GM19023 (cell line): ENCODE measurements around the gene SETBP1.

Source experiments
- ATAC-seq: cut with Tn5 transposase; IDR thresholded peaks from one replicate; pipeline ENCODE4 v1.9.1; 2021; ENCODE audit warnings: mild to moderate bottlenecking, moderate library complexity; ENCODE audit not compliant: unreplicated experiment

The SETBP1 gene

DNA sequence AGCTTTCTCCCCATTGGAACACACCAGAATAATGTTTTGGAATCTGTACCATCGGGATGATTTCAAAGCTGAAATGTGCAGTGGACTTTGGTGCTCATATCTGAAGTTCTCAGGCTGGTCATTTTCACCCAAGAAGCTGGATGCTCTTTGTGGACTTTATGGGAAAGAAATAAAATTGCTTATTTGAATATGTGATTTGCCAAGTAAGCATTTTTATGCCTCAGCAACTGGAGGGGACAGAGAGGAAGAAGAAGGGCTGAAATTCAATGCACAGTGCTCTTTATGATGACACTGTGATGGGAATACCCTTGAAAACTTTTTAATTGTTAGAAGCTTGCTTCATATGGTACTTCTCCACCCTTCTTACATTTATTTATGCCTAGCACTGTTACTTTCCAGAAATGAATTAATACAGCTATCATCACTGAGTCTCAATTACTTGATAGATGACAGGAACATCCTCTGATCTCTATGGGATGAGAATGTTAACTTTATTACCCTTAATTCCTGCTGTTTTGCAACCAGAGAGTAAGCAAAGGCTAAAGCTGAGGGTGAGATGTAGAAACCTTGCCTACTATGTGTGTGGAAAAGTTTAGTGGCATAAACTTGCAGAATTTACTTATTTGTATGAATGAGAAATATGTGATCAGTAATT, 23.6 kb downstream of the SETBP1 start:
- no peak for ATAC-seq

DNA sequence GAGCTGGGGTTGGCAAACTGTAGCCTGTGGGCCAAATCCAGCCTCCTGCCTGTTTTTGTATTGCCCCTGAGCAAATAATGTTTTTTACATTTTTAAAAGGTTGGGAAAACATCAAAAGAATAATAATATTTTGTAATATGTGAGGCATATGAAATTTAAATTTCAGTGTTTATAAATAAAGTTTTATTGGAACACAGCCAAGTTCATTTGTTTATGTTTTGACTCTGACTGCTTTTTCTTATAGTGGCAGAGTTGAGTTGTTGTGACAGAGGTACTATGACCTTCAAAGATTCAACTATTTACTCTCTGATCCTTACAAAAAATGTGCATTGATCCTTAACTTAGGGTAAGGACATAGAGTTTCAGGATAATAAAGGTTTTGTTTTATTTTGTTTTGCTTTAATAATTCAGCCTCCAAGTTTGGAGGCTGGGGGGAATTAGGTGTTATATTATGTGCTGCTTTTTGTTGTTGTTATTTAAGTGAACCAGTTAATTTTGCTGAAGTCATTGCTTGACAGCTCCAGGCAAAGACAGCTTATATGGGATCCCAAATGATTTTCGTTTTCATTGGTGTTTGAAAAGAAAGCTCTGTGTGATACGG, 24.5 kb downstream of the SETBP1 start:
- no peak for ATAC-seq

DNA sequence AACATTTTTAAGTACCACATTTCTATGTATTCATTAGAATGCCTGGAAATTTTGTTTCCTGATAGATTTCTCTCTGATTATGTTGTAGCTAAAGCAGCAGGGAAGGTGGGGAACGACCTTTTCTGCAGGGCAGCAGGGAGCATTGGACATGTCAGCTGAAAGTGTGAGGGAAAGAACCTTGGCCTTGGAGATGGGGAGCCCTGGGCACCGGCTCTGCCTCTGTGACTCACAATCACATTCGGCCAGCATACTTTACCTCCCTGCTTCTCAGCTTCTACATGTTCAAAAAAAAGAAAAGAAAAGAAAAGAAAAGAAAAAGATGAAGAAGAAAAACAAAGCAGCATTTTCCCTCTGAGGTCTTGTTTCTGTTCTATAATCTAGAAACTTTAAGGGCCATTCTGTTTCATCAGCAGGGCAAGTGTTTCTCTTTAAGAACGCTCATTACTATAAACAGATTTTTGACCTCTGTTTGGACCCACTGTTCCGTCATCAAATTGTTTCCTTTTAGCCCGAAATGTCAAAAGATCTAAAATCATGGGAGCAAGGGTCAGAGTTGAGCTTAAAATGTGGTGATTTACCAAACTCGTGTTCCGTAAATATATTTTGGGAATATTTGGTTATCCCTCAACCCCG, 27.9 kb downstream of the SETBP1 start:
- no peak for ATAC-seq

DNA sequence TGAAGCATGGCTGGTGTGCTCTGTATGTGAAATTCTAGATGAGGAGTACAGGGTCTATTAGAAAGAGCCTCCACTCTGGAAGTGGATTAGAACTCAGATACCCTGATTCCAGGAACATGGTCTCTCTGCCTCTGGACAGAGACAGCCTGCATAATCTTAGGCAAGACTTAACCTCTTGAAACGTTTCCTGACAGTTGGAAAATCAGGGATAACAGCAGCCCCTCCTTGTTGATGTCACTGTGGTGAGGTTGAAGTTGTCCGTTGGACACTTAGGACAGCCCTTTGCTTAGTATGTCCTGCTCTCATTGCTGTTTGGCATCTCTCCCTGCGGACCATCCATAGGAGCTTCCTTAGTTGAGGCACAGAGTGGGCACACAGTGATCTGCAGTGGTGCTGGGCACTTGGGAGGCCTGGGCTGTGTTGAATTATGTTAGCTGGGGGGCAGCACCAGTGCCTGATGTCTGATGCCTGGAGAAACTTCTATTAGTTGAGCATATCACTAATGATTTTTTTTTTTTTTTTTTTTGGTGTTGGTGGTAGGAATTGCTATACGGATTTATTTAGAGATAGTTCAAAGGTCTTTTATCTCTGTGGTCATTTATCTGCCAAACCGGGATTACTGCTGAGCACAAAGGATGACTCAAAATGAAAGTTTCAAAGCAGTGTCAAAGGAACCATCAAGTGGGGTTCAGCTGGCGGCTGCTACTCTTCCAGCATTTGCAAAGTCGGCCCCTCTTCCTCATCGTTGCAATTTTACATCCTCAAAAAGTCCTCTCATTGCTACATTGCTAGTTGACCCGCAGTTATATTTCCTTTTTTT, 28.8 kb downstream of the SETBP1 start:
- ATAC-seq = peak; percentile 91

DNA sequence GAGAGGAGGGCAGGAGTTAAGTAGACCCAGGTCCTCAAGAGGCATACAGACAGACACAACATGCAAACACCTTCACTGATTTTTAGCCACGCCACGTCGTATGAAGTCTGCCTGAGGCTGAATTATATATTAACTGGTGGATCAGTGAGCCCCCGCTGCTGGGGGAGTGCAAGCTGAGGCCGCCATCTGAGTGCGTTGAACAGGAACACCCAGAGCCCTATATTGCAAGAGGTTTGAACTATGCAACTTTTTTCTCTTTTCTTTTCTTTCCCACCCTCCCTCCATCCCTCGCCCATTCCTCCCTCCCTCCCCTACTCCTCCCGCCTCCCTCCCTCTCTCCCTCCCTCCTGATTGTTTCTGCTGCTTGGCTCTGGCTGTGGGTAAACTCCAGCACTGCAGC, 30.2 kb downstream of the SETBP1 start:
- ATAC-seq = no peak

DNA sequence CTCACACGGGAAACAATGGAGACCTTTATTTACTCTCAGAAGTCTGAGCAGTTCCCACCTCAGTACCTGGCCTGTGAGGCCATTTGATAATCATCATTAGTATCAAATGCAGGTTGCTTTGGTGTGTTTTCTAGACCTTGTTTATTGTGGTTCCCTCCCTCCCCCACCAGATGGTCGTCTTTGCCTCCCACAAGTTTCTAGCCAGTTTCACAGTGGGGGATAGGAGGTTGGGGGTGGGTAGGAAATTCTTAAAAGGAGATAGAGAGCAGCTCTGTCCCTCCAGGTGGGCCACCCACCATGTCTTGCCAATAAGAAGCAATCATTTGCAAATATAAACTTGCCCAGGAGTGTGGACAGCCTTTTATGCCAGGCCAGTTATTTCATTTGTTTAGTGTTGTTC, 31.3 kb downstream of the SETBP1 start:
- ATAC-seq = no peak

DNA sequence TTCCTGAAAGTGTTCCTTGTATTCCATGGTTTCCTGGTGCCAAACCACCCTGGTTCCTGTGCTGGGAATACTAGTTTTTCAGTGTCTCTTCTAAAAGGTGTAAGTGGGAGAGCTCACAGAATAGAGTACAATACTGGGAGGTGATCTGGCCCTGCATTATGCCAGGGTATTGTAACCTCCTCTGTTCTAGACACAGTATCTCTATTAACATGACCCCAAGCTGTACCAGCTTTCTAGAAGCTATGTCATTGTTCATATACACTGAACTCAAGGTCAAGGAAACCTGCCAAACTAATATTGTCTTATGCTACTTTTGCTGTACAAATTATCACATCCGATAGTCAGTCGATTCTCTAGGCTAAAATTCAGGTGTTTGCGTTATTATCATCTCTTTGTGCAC, 32.7 kb downstream of the SETBP1 start:
- ATAC-seq = no peak

DNA sequence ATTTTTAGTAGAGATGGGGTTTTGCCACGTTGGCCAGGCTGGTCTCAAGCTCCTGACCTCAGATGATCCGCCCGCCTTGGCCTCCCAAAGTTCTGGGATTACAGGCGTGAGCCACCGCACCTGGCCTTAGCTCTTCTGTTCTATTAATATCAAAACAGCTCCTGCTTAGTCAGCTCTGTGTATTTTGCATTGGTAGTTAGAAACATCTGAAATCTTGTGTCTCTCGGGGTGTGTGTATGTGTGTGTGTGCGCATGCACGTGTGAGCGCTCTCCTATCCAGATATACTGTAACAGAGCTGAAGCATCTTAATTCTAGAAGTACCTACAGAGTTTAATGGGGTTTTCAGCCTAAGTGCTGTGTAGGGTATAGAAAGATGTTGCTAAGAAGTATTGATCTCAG, 33.7 kb downstream of the SETBP1 start:
- no peak for ATAC-seq

DNA sequence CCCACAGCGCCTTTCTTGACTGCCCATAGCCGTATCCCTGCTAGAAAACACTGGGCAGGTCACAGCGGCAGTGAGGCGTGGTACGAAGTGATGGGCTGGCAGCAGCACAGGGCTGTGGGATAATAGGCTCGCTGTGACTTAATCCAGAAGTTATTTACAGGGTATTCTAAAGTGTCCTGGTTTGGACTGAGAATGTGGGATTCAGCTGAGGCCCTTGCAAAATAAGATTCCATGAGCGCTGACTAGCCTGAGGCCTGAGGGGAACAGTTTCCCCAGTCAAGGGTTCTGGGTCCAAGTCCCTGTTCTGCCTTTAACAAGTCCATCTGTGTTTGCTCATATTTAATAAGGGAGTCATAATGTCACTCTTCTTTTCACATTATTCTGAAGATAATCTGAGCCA, 34.6 kb downstream of the SETBP1 start:
- no peak for ATAC-seq

DNA sequence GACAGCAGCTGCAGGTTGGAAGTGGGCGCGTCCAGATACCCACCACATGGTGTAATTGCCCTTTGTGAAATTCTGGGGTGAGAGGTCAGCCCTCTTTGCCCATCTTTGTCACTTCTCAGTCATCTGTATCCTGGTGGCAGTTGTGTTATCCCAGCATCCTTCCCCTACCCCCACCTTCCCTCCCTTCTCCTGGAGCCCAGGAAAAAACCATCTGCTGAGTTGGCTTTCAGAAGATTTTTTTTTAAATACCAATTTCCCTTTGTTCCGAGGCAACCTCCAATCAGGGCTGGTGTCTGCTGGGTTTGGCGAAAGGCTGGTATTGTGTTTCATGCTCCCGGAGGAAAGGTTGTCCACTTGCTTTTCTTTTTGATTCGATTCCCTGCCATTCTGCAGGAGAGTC, 35.2 kb downstream of the SETBP1 start:
- ATAC-seq = no peak

DNA sequence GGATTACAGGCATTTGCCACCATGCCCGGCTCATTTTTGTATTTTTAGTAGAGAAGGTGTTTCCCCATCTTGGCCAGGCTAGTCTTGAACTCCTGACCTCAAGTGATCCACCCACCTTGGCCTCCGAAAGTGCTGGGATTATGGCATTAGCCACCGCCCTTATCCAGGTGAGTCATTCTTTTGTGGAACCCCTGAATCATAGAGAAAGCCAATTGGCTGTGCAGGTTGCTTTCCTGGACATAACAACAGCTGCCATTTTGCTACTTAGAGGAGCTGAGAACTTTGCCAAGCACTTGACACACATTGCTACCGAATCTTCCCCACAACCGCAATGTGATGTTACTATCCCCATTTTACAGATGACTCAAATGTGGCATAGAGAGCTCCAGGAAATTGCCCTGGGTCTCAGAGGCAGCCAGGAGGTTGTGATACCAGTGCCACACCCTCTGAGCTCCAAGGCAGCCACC, 36.0 kb downstream of the SETBP1 start:
- ATAC-seq = no peak

DNA sequence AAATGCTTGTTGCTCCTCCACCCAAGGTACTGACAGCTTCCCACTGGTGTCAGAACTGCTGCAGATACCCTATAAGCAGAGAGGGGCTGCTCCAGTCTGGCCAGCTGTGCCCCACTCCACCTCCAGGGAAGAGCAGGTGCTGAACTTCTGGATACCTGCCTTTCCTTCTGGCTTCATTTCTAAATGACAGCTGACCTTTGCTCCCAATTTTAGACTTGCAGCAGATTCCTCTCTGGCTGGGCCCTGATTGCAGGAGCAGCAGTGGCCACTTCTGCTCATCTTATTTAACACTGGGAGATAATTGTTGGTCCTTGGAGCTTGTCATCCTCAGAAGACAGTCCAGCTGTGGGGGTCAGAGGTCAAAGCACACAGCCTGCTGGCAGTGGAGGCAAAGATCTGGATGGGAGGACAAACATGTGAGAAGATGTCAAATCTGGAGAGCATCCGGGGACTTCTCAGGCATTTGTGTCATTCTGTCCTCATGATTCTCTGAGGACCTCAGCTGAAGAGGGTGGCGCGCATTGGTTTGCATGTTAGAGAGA, 38.9 kb downstream of the SETBP1 start:
- no peak for ATAC-seq

DNA sequence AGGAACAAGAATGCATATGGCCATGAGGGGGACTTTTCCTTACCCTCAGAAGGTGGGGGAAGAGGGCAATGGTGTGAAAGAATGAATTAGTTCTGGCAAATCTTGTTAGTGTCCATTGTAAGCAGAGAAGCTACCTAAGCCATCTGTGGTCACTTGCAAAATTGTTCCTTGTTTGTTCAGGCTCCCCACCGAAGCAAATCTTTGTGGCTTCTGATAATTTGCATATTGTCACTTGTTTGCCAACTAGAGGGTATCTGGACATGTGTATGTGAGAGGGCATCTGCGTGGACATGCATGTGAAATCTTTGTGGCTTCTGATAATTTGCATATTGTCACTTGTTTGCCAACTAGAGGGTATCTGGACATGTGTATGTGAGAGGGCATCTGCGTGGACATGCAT, 41.1 kb downstream of the SETBP1 start:
- peak; percentile 41 for ATAC-seq

DNA sequence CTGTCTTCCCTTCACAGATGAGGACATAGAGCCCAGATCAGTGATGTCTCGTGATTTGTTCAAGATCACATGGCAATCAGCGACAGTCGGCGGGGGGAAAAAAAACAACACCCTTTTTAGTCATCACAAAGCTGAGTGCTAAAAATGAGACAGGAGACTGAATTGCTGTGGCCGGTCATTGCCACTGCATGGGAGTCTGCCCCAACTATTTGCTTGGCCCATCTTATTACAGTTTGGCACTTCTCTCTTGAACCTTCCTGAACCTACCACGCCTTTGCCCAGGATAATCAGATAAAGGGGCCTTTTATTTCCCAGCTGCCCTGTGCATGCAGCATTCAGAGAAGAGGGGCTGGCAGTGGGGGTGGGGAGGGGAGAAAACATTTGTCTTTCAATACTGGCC, 42.7 kb downstream of the SETBP1 start:
- ATAC-seq = peak; percentile 28

DNA sequence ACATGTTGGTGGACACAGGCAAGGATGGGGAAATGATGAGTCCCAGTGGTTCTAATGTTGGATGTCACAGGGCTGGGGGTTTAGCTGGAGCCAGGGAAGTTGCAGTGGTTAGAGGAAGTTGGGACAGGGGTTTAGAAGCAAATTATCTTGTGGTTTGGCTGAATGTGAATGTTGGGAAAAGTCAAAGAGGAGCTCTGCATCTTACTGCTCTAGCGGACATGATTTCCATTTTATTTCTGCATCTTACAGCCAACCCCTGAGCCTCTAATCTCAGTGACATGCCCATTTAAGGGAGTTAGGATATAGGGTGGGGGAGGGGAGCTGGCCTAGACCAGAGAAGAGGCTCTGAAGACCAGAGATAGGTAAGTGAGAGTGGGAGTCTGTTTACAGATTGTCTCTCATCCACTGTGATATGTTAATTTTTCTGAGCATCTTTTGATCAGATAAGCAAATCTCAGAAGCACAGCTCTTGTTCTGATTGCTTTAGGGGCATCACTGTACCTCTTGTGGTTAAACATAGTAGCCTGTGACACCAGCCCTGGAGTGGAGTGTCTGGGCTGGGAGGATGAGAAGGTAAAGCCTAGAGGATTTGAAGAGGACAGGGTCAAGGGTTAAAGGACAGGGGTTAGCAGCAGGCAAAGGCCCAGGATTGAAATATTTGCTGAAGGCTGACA, 43.6 kb downstream of the SETBP1 start:
- ATAC-seq = no peak

DNA sequence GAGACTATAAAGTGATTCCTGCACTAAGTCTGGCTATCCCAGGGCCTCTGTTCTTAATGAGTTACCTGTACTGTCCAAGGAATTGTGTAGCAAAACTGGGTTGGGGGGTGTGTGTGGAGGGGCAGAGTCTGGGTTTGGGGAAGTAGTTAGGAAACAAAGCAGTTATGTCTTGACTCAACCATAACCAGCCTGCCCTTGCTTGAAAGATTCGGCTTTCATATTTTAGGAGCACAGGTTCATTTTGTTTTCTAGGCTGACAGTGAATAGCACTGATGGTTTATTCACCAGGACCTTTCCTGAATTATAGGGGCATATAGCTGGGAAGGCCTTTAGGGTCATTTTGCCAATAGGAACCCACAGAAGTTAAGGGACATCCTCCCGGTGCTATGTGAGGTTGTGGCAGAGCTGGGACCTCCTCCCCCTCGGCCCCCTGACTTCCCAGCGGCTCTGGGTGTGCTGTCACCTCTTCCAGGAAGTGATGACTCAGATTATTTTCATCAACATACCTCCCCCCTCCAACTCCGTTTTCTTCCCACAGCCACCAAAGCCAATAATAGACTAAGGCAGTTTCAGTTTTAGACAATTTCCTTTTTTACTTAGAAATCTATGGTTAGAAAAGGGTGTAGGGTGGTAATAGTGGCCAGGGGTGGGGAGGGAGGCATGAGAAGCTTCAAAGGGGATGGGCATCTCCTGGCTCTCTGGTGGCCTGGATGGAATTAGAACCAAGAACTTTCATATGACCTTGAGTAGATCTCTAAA, 44.8 kb downstream of the SETBP1 start:
- peak; percentile 44 for ATAC-seq

DNA sequence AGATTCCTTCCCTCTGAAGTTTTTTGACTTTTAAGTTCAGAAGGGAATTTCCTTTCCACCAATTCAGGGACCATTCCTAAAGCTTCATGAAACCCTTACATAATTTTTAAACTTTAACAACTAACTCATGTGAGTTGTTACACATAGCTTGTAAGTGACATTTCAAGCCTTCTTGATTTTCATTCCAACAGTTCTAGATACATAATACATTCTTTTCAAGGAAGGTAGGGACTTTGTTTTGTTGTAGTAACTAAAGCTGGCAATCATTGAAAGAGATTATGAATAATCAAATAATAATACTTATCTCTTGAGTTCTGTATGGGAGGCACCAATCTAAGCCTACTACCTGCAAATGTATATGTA, 45.4 kb downstream of the SETBP1 start:
- ATAC-seq = no peak

DNA sequence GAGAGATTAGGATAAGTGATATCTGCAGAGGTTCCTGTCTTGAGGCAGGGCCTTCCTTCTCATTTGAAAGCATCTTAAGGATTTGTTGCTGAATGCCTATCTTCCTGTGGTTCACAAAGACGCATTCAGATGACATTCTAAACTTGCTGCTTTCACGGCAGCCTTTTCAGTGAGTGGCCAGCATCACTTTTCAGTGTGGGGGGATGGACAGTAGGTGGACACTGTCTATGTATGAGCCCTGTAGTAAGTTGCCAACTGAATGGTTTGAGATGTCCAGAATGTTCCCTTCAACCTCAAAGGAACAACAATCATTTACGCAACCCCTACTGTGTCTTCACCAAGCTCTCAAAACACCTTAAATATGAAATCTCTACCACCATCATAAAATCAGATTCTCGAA, 46.6 kb downstream of the SETBP1 start:
- no peak for ATAC-seq

DNA sequence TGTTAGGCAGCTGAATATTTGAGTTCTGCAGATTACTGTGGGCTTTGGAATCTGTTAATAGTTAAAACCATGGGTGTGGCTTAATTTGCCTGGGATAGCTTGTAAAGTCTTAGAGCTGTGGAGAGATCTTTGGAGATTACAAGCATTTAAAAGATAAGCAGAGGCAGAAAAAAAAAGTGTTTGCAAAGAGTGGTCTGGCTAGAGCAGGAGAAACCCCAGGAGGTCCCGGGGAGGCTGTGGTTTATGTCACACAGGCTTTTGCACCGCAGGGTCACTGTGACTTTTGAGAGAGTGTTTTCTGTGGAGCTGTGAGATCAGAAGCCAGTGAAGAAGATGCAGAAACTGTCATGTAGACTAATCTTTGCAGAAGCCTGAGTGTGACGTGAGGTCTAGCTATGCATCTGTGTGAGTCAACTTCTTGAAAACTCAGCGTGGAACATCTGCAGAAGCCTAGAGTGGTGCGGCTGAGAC, 49.0 kb downstream of the SETBP1 start:
- ATAC-seq = peak; percentile 31
